SK-N-MC (cell line): ENCODE results near the gene EPHB3.

Experiments
- EZH2 ChIP-seq: fragments of 200-600 bp; sonication (generic); IDR thresholded peaks from one replicate; pipeline ENCODE4 v1.6.1; 2017; ENCODE audit warnings: antibody characterized with exemption
- POLR2AphosphoS5 ChIP-seq: IDR thresholded peaks from 2 replicates; pipeline ENCODE4 v1.6.1; 2012; ENCODE audit warnings: mild to moderate bottlenecking, low read depth, low read length, borderline replicate concordance

DNA sequence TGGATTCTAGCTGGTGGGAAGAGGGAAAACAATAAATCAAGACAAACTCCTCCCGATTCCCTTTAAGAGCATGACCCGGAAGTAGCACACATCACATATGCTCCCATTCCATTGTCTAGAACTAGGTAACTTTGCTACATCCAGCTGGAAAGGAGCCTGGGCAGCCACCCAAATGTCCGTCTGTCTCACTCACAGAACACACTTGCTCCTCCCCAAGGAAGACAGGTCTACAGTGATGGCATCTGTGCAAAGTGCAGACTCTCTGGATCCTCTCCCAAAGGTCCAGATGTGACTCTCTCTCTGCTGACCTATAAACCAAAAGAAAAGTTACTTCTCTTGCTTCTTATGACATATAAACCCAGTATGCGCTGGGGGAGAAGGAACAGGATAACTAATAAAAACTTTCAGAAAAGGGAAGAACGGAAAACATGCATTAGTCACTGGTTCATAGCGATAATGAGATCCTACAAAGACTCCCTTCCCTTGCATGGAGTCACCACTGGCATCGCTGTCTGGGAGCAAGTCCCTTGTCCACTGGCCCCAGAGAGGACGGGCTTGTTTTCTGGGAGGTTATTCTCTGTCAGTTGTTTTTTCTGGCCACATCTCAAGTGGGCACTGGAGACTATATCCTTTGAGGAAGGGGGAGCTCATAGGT, 29.8 kb upstream of the EPHB3 start:
- TF ChIP-seq EZH2 (no peak), POLR2AphosphoS5 (no peak)
